ENCODE data around the gene ZNF516. TPM values are rescaled to one million over a fixed set of nuclear protein-coding genes. Genes with fewer than 3 reads are reported as not detected.

The ZNF516 gene
- total RNA-seq, 1 experiment from 2014 or later: 22.5 TPM

- no peak for DNase-seq (ENCODE audit: extremely low read depth, low read depth)
Observed at GRCh38 chr18:76444446-76445105, 50.5 kb downstream of the ZNF516 start.

GRCh38 chr18:76443519-76444445 lies 51.3 kb downstream of the ZNF516 start:
- DNase-seq (ENCODE audit: extremely low read depth, low read depth): no peak

GRCh38 chr18:76442413-76443171 lies 52.5 kb downstream of the ZNF516 start:
- no peak for DNase-seq (ENCODE audit: extremely low read depth, low read depth)

GRCh38 chr18:76441668-76442412 lies 53.2 kb downstream of the ZNF516 start:
- no peak for DNase-seq (ENCODE audit: extremely low read depth, low read depth)

GRCh38 chr18:76441002-76441667 lies 53.9 kb downstream of the ZNF516 start:
- no peak for DNase-seq (ENCODE audit: extremely low read depth, low read depth)

GRCh38 chr18:76437910-76438309 lies 57.1 kb downstream of the ZNF516 start:
- no peak for DNase-seq (ENCODE audit: extremely low read depth, low read depth)

GRCh38 chr18:76437011-76437410 lies 58.0 kb downstream of the ZNF516 start:
- DNase-seq (ENCODE audit: extremely low read depth, low read depth): no peak

GRCh38 chr18:76436342-76436741 lies 58.7 kb downstream of the ZNF516 start:
- no peak for DNase-seq (ENCODE audit: extremely low read depth, low read depth)

- DNase-seq (ENCODE audit: extremely low read depth, low read depth): no peak
Observed at GRCh38 chr18:76435316-76435989, 59.6 kb downstream of the ZNF516 start.

GRCh38 chr18:76434452-76434851 lies 60.6 kb downstream of the ZNF516 start:
- no peak for DNase-seq (ENCODE audit: extremely low read depth, low read depth)

- DNase-seq (ENCODE audit: extremely low read depth, low read depth): no peak
Observed at GRCh38 chr18:76433788-76434187, 61.3 kb downstream of the ZNF516 start.

GRCh38 chr18:76432970-76433767 lies 61.9 kb downstream of the ZNF516 start:
- no peak for DNase-seq (ENCODE audit: extremely low read depth, low read depth)

- no peak for DNase-seq (ENCODE audit: extremely low read depth, low read depth)
Observed at GRCh38 chr18:76432274-76432755, 62.7 kb downstream of the ZNF516 start.

GRCh38 chr18:76431437-76432273 lies 63.4 kb downstream of the ZNF516 start:
- no peak for DNase-seq (ENCODE audit: extremely low read depth, low read depth)

GRCh38 chr18:76430636-76431035 lies 64.4 kb downstream of the ZNF516 start:
- DNase-seq (ENCODE audit: extremely low read depth, low read depth): no peak

GRCh38 chr18:76429262-76430126 lies 65.5 kb downstream of the ZNF516 start:
- DNase-seq (ENCODE audit: extremely low read depth, low read depth): no peak

All from NCI-H460 (cell line).